H1 (cell line): ENCODE results near the gene ATG16L2. TPM values are rescaled to one million over a fixed set of nuclear protein-coding genes. Genes with fewer than 3 reads are reported as not detected.

Experiments used
- CTCF ChIA-PET: fragments of 300-600 bp; sonication (Branson Sonifier 250); formaldehyde crosslinking; loops from one replicate; lab custom pipeline; 2021; ENCODE audit not compliant: partially characterized antibody; lab: Charles Lee
- POLR2A ChIA-PET: fragments of 300-600 bp; sonication (Branson Sonifier 250); formaldehyde crosslinking; loops from one replicate; lab custom pipeline; 2021; ENCODE audit warnings: inconsistent platforms; ENCODE audit not compliant: partially characterized antibody; lab: Charles Lee
- DNase-seq, 2 experiments: peaks; one replicate each; pipeline versions ENCODE4 v3.0.0 to v3.0.0-alpha.2; 2010 to 2022; ENCODE audit warnings: low spot score in 2 of 2, low read depth in 1 of 2, mixed read lengths in 1 of 2
- FAIRE-seq: peaks from 2 replicates; lab custom pipeline; 2011; peaks lifted over from hg19 to GRCh38; lab: Jason Lieb, UNC
- H2AFZ ChIP-seq: 2 replicates; pipeline ENCODE4 v1.8.1; 2012; ENCODE audit warnings: low read length, inconsistent platforms
- H2AK5ac ChIP-seq: 2 replicates; pipeline ENCODE4 v1.6.1; 2013; ENCODE audit warnings: low read depth, low read length
- H2BK120ac ChIP-seq: replicated peaks from 2 replicates; pipeline ENCODE3; 2013; ENCODE audit warnings: low read depth, low read length, inconsistent platforms
- H2BK12ac ChIP-seq: 2 replicates; pipeline ENCODE4 v1.6.1; 2013; ENCODE audit warnings: low read depth, low read length
- H2BK15ac ChIP-seq: 2 replicates; pipeline ENCODE4 v1.6.1; 2013; ENCODE audit warnings: low read length
- H2BK20ac ChIP-seq: 2 replicates; pipeline ENCODE4 v1.6.1; 2013; ENCODE audit warnings: low read length
- H2BK5ac ChIP-seq: 2 replicates; pipeline ENCODE4 v1.6.1; 2013; ENCODE audit warnings: low read depth, low read length
- H3K14ac ChIP-seq: 2 replicates; pipeline ENCODE4 v1.6.1; 2013; ENCODE audit warnings: inconsistent platforms; ENCODE audit not compliant: insufficient read length
- H3K18ac ChIP-seq: 2 replicates; pipeline ENCODE4 v1.6.1; 2013; ENCODE audit warnings: low read length; ENCODE audit errors: extremely low read depth
- H3K23ac ChIP-seq: 2 replicates; pipeline ENCODE4 v1.6.1; 2013; ENCODE audit warnings: inconsistent platforms; ENCODE audit not compliant: insufficient read length
- H3K23me2 ChIP-seq: 2 replicates; pipeline ENCODE4 v1.6.1; 2013; ENCODE audit warnings: low read depth, low read length
- H3K27ac ChIP-seq: 2 replicates; pipeline ENCODE4 v1.6.1; 2011; ENCODE audit warnings: low read depth, low read length, inconsistent platforms
- H3K27me3 ChIP-seq, 4 experiments: replicated peaks in 1 of 4; 1 replicate in 1 of 4; 2 replicates in 3 of 4; pipeline versions ENCODE4 v1.6.1 to v1.8.1; 2011 to 2013; ENCODE audit warnings: low read length in 3 of 4, mild to moderate bottlenecking in 3 of 4, inconsistent platforms in 2 of 4, mixed read lengths in 2 of 4, moderate library complexity in 1 of 4; ENCODE audit not compliant: control insufficient read depth in 3 of 4, insufficient read depth in 3 of 4; ENCODE audit errors: extremely low read depth in 1 of 4
- H3K36me3 ChIP-seq, 4 experiments: 2 replicates each; pipeline versions ENCODE4 v1.6.1 to v1.8.1; 2011 to 2013; ENCODE audit warnings: mild to moderate bottlenecking in 4 of 4, low read length in 3 of 4, moderate library complexity in 2 of 4, control low read depth in 1 of 4, inconsistent platforms in 1 of 4; ENCODE audit not compliant: insufficient read depth in 4 of 4, control insufficient read depth in 2 of 4
- H3K4ac ChIP-seq: replicated peaks from 2 replicates; pipeline ENCODE3; 2013; ENCODE audit warnings: low read length, low read depth, mixed read lengths, inconsistent platforms; ENCODE audit not compliant: insufficient read length
- H3K4me1 ChIP-seq, 4 experiments: replicated peaks in 1 of 4; 1 replicate in 1 of 4; 2 replicates in 3 of 4; pipeline versions ENCODE4 v1.6.1 to v1.8.1; 2011 to 2013; ENCODE audit warnings: low read length in 3 of 4, inconsistent platforms in 2 of 4, mixed read lengths in 1 of 4; ENCODE audit not compliant: insufficient read depth in 4 of 4, control insufficient read depth in 3 of 4
- H3K4me2 ChIP-seq, 2 experiments: 2 replicates each; pipeline versions ENCODE4 v1.6.1 to v1.8.1; 2011 to 2013; ENCODE audit warnings: low read depth in 2 of 2, low read length in 2 of 2, control low read depth in 1 of 2, inconsistent platforms in 1 of 2, mild to moderate bottlenecking in 1 of 2; ENCODE audit not compliant: insufficient read depth in 1 of 2
- H3K4me3 ChIP-seq, 4 experiments: fragments of 200-600, 300-600 bp in 1 of 4; sonication (generic), shearing (Covaris generic), sonication (Bioruptor Twin) in 1 of 4; 2 replicates each; pipeline versions ENCODE4 v1.5.1 to v1.8.1; 2011 to 2016; ENCODE audit warnings: low read length in 4 of 4, low read depth in 3 of 4, control low read depth in 2 of 4, inconsistent platforms in 2 of 4, mild to moderate bottlenecking in 2 of 4, mixed read lengths in 1 of 4, moderate library complexity in 1 of 4; ENCODE audit not compliant: insufficient read depth in 2 of 4; ENCODE audit errors: extremely low read depth in 1 of 4
- H3K56ac ChIP-seq: replicated peaks from 2 replicates; pipeline ENCODE3; 2013; ENCODE audit warnings: low read depth, mild to moderate bottlenecking, mixed read lengths, low read length, inconsistent platforms; ENCODE audit not compliant: insufficient read length
- H3K79me1 ChIP-seq: 2 replicates; pipeline ENCODE4 v1.6.1; 2013; ENCODE audit warnings: low read depth, low read length, control low read depth
- H3K79me2 ChIP-seq, 2 experiments: 2 replicates each; pipeline versions ENCODE4 v1.6.1 to v1.8.1; 2012 to 2013; ENCODE audit warnings: low read length in 2 of 2, mild to moderate bottlenecking in 2 of 2, inconsistent platforms in 1 of 2; ENCODE audit not compliant: insufficient read depth in 2 of 2, control insufficient read depth in 1 of 2
- H3K9ac ChIP-seq, 4 experiments: replicated peaks in 1 of 4; 1 replicate in 1 of 4; 2 replicates in 3 of 4; pipeline versions ENCODE4 v1.6.1 to v1.8.1; 2011 to 2013; ENCODE audit warnings: low read depth in 3 of 4, low read length in 3 of 4, control low read depth in 2 of 4, mild to moderate bottlenecking in 2 of 4, moderate library complexity in 2 of 4, inconsistent platforms in 1 of 4; ENCODE audit errors: extremely low read depth in 1 of 4
- H3K9me3 ChIP-seq, 2 experiments: 2 replicates each; pipeline versions ENCODE4 v1.6.1 to v1.8.1; 2012 to 2013; ENCODE audit warnings: mild to moderate bottlenecking in 2 of 2, moderate library complexity in 2 of 2, control low read depth in 1 of 2, inconsistent platforms in 1 of 2, low read depth in 1 of 2, low read length in 1 of 2, mixed read lengths in 1 of 2; ENCODE audit not compliant: insufficient read depth in 2 of 2
- H4K20me1 ChIP-seq, 2 experiments: replicated peaks in 1 of 2; 2 replicates each; pipeline versions ENCODE3 to v1.8.1; 2011 to 2013; ENCODE audit warnings: inconsistent platforms in 2 of 2, low read length in 2 of 2, mild to moderate bottlenecking in 1 of 2; ENCODE audit not compliant: insufficient read depth in 2 of 2, control insufficient read depth in 1 of 2
- H4K5ac ChIP-seq: 2 replicates; pipeline ENCODE4 v1.6.1; 2013; ENCODE audit warnings: low read length, low read depth, mixed read lengths, inconsistent platforms; ENCODE audit not compliant: insufficient read length
- H4K8ac ChIP-seq: 2 replicates; pipeline ENCODE4 v1.8.0; 2013; ENCODE audit warnings: mild to moderate bottlenecking, moderate library complexity, low read length, inconsistent platforms; ENCODE audit not compliant: insufficient read depth; ENCODE audit errors: extremely low read depth
- H4K91ac ChIP-seq: replicated peaks from 2 replicates; pipeline ENCODE3; 2013; ENCODE audit warnings: low read length, mixed read lengths, inconsistent platforms; ENCODE audit not compliant: insufficient read length
- CTBP2 ChIP-seq: IDR thresholded peaks from 2 replicates; pipeline ENCODE4 v1.7.0; 2011; ENCODE audit warnings: borderline replicate concordance, mild to moderate bottlenecking, moderate library complexity, mixed read lengths, low read length; ENCODE audit not compliant: insufficient read depth, insufficient read length
- CTCF ChIP-seq, 3 experiments: IDR thresholded peaks; 1 replicate in 2 of 3; 2 replicates in 1 of 3; pipeline versions ENCODE4 v1.5.1 to v1.6.1; 2011; ENCODE audit warnings: low read length in 3 of 3, mild to moderate bottlenecking in 3 of 3, inconsistent platforms in 2 of 3, low read depth in 1 of 3, moderate library complexity in 1 of 3; ENCODE audit not compliant: insufficient read depth in 1 of 3; ENCODE audit errors: control extremely low read depth in 1 of 3
- HDAC6 ChIP-seq: IDR thresholded peaks from one replicate; pipeline ENCODE4 v1.7.1; 2012; ENCODE audit warnings: low read depth, mild to moderate bottlenecking, inconsistent platforms, low read length, moderate library complexity
- JUND ChIP-seq: IDR thresholded peaks from 2 replicates; pipeline ENCODE4 v1.6.1; 2011; ENCODE audit warnings: mild to moderate bottlenecking, improper control_type of control experiment, low read length
- SUZ12 ChIP-seq: fragments of 200-600 bp; sonication (generic); IDR thresholded peaks from 2 replicates; pipeline ENCODE4 v1.6.1; 2012; ENCODE audit warnings: mild to moderate bottlenecking, inconsistent platforms, low read length, moderate library complexity, mixed read lengths
- YY1 ChIP-seq: IDR thresholded peaks from 2 replicates; pipeline ENCODE4 v1.6.1; 2011; ENCODE audit warnings: low read depth, mild to moderate bottlenecking, low read length
- WGBS, 2 experiments: shearing (Covaris generic) in 1 of 2; methylation state at CpG; one replicate each; pipeline versions ENCODE4 v1.1.6 to v1.1.7; 2013 to 2015; ENCODE audit warnings: low lambda C conversion rate in 2 of 2, mixed read lengths in 2 of 2, inconsistent platforms in 1 of 2, low coverage in 1 of 2, missing lambda C conversion rate in 1 of 2; ENCODE audit not compliant: insufficient replicate concordance in 2 of 2, insufficient coverage in 1 of 2, insufficient read length in 1 of 2; ENCODE audit errors: extremely low coverage in 1 of 2, missing lambda C conversion rate in 1 of 2; 5-methylcytosine and 5-hydroxymethylcytosine counted together
- polyA plus RNA-seq, 7 experiments: library from polyadenylated mRNA; depleted of rRNA in 3 of 7; stranded (reverse) in 5 of 7; unstranded in 2 of 7; fragments of >200 nt in 5 of 7; fragments of 200-250 nt in 2 of 7; gene quantifications; 1 replicate in 5 of 7; 2 replicates in 1 of 7; 4 replicates in 1 of 7; pipeline versions ENCODE4 v1.2.1 to v1.2.3, GENCODE V29; 2011 to 2013; ENCODE audit warnings: missing spikeins in 2 of 7, mixed read lengths in 2 of 7
- total RNA-seq: library from RNA; stranded (reverse); fragmentation: NEBNext Ultra II Directional; extraction: Animal tissue kit (Norgen Biotek cat#: 25700); gene quantifications from 2 replicates; pipeline ENCODE4 v1.2.1, GENCODE V29; 2021

ATG16L2 gene
- total and polyA plus RNA-seq, 2 of the 8 experiments (the other 6 are each of a cell fraction or from before 2014, with no cell fraction given): 11.0 to 18.5 TPM

- 95% methylated on average over 7 of the region's 7 CpGs; no CpG with 5 or more reads in 1 of the 2 experiments for WGBS, 2 experiments
- Histone ChIP-seq H3K79me1 (no peaks in the 10 kb centered on the region), H4K5ac (no peak overlapping the region), H3K14ac (no peak overlapping the region), H3K18ac (no peak overlapping the region; the same call in 1 of the 2 replicates), H2BK12ac (no peak overlapping the region), H3K4me1 (peaks cover 0 to 5% (median 4%) of the 10 kb centered on the region in 4 experiments; a peak in 6 of 7 replicates), H2BK120ac (no peak overlapping the region), H3K23me2 (no peaks in the 10 kb centered on the region), H4K91ac (no peak overlapping the region), H2AFZ (no peak overlapping the region), H3K4me2 (no peak overlapping the region), H3K4ac (no peak overlapping the region), H2BK20ac (no peak overlapping the region), H3K27me3 (no peaks in the 10 kb centered on the region; a peak in 3 of 7 replicates), H3K56ac (no peak overlapping the region), H2BK15ac (no peak overlapping the region), H4K20me1 (no peaks in the 10 kb centered on the region), H3K9ac (no peak overlapping the region), H3K4me3 (no peak overlapping the region), H4K8ac (no peak overlapping the region), H3K27ac (no peak overlapping the region), H3K23ac (no peak overlapping the region), H2BK5ac (no peak overlapping the region), H3K36me3 (no peaks in the 10 kb centered on the region; a peak in 1 of 8 replicates), H3K9me3 (no peaks in the 10 kb centered on the region), H2AK5ac (no peak overlapping the region), H3K79me2 (no peaks in the 10 kb centered on the region)
- FAIRE-seq: no peak
- CTCF ChIA-PET: interaction anchor here (0.7 to 11.9 kb wide), 14 partner anchors 12 to 461 kb away, joined by 3 to 258 read pairs (median 6); partner anchors contain the start of gene FCHSD2
- TF ChIP-seq JUND: no peak
- no peak for TF ChIP-seq SUZ12
- TF ChIP-seq YY1: no peak
- TF ChIP-seq CTBP2: no peak
- no peak for TF ChIP-seq CTCF (IDR thresholded peaks at IDR 0.05; ENCODE audit: control extremely low read depth in 1 of 3, insufficient read depth in 1 of 3, low read depth in 1 of 3, low read length in 3 of 3)
- no peak for TF ChIP-seq HDAC6
- DNase-seq: no peak
- POLR2A ChIA-PET: interaction anchor here (0.6 to 1.1 kb wide), 2 partner anchors 29 to 62 kb away, joined by 4 read pairs; no protein-coding TSS in a partner anchor
Observed at GRCh38 chr11:72828692-72829101, 14.5 kb downstream of the ATG16L2 start.
